ENCODE measurements around the gene ZNF219.

ZNF219 gene

GRCh38 chr14:21084998-21085853 is 13.2 kb downstream of the ZNF219 start:
- DNase-seq: peak in 1 of 2 donors; percentile 54

- no peak for DNase-seq
These were observed 14.1 kb downstream of the ZNF219 start for GRCh38 chr14:21084396-21084795.

- DNase-seq: no peak
These were observed 14.7 kb downstream of the ZNF219 start for GRCh38 chr14:21083565-21084325.

DNA sequence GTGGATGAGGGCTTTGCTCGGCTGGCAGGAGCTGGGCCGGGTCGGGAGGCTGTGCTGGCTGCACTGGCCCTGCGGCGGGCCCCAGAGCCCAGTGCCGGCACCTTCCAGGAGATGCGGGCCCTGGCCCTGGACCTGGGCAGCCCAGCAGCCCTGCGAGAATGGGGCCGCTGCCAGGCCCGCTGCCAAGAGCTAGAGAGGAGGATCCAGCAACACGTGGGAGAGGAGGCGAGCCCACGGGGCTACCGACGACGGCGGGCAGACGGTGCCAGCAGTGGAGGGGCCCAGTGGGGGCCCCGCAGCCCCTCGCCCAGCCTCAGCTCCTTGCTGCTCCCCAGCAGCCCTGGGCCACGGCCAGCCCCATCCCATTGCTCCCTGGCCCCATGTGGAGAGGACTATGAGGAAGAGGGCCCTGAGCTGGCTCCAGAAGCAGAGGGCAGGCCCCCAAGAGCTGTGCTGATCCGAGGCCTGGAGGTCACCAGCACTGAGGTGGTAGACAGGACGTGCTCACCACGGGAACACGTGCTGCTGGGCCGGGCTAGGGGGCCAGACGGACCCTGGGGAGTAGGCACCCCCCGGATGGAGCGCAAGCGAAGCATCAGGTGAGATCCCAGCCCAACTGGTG is 16.8 kb downstream of the ZNF219 start:
- no peak for DNase-seq

DNA sequence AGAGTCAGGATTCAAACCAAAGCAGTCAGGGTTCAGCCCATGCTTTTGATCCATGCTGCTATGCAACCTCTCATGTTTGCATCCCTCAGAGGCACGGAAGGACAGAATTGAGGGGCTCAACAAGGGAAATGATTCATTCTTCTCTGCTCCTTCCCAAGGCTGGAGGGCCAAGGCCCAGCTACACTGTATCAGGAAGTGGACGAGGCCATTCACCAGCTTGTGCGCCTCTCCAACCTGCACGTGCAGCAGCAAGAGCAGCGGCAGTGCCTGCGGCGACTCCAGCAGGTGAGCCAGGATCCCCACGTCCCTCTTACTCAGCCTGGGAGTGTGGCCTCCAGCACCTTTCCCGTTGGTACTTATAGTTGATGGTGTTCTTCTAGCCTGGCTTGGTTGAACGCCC is 19.7 kb downstream of the ZNF219 start:
- no peak for DNase-seq

GRCh38 chr14:21078287-21078686 is 20.2 kb downstream of the ZNF219 start:
- no peak for DNase-seq

GRCh38 chr14:21077672-21078071 is 20.8 kb downstream of the ZNF219 start:
- DNase-seq: no peak

- no peak for DNase-seq
These were observed 22.6 kb downstream of the ZNF219 start for GRCh38 chr14:21075719-21076437.

- no peak for DNase-seq
These were observed 23.8 kb downstream of the ZNF219 start for GRCh38 chr14:21074398-21075272.

DNA sequence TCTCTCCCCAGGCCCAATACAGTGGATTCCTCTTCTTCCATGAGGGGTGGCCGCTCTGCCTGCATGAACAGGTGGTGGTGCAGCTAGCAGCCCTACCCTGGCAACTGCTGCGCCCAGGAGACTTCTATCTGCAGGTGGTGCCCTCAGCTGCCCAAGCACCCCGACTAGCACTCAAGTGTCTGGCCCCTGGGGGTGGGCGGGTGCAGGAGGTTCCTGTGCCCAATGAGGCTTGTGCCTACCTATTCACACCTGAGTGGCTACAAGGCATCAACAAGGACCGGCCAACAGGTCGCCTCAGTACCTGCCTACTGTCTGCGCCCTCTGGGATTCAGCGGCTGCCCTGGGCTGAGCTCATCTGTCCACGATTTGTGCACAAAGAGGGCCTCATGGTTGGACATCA is 24.5 kb downstream of the ZNF219 start:
- DNase-seq: no peak

DNA sequence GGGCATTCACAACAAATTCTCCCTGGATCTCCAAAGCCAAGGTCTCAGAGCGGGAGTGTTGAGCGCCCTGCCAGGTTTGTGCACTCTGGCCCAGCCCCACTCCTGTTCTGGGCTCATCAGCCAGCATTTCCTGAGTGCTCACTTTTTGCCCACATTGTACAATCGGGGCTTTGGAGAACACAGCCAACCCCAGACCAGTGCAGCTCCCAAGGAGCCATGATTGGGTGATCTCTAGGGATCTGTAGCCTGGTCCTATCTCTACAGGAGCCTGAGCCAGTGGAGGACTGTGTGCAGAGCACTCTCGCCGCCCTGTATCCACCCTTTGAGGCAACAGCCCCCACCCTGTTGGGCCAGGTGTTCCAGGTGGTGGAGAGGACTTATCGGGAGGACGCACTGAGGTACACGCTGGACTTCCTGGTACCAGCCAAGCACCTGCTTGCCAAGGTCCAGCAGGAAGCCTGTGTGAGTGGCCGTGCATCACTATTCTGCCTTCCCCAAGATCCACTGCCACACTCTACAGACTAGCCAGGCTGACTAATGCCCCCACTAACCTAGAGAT is 25.6 kb downstream of the ZNF219 start:
- no peak for DNase-seq

- DNase-seq: peak in 1 of 2 donors; percentile 32
These were observed 26.4 kb downstream of the ZNF219 start for GRCh38 chr14:21072031-21072473.

DNA sequence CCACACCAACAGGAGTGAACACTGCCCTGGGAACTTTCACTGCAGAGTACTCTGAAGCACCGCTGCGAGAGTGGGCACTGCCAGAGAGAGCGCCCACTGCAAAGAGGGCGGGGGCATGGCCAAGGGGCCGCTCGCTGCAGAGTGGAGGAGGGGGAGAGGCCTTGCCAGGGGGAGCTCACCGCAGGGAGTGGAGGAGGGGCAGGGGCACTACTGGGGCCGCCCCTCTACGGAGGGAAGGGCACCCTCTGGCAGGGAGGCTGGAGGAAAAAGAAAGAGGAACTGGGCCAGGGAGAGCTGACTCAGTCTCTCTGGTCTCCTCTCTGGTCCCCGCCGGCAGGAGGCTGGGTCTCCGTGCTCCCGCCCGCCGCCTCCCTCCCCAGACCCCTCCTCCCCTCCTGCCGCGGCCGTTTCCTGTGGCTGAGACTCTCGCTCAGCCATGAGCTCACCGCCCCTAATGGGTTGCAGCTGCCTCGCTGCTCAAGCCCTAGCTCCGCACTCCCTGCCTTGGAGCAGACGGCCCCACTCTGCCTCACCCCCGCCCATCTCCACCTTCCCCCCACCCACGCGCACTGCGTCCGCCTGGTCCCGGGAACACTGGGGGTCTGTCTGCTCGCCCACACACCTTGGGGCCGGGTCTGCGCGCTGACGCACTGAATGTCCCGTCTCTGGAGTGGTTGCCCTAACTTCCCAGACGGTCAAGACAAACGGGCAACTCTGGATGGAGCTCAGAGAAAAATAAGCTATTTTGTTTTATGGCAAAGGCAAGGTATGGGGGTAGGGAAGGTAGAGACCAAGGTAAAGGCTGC is 27.0 kb downstream of the ZNF219 start:
- peak; percentile 56 to 76 for DNase-seq

DNA sequence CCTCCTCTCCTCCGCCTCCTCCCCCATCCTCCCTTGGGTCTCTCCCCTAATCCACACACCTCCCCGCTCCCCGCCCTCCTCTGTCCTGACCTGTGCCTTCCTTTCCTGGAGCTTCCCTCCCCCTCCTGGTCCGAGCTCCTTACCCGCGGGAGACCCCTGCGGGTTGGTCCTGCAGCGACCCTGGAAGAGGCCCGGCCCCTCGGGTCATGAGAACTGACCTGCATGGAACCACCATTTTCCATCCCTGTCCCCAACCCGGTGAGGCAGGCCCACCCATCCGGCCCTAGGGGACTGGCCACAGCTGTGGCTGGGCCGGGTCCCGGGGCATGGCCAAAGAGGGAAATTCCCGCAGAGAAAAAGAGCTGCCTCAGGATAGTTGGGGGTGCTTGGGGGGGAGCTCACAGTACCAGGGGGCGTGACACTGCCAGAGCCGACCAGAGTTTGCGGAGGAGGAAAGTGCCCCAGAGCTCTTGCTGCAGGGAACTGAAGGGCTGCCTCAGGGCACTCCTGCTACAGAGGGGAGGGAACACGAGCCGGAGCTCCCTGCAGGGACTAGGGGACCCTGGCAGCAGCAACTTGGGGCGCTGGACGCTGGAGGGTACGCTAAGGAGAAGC is 27.7 kb downstream of the ZNF219 start:
- DNase-seq: peak; percentile 34 to 40

DNA sequence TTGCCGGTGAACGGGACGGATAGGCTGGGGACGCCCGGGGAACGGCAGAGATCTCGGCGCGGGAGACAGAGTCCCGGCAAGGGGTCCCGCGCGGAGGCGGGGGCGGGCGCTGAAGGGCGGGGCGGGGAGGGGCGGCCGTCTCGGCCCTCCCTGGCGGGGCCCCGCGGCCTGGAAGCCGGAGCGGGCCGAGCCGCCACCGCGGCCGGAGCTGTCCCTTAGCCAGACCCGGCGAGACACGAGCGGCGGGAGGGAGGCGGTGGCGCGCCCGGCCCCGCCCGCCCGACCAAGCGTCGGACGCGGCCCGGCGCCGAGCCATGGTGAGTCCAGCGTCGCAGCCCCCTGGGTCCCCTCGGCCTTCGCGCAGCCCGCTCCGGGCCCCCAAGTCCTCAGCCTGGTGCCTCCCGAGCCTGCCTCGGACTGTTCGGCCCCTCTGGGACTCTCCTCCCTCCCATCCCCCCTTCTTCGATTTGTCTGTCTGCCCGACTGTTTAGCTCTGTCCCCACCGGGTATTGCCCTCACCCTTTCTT is 28.3 kb downstream of the ZNF219 start, which contains the start of gene ARHGEF40:
Gene ARHGEF40, plus strand, starts transcription at position 222 of the 527 bp plus-strand sequence. Its CDS starts 93 bp downstream, at position 315.
- DNase-seq: peak in 1 of 2 donors; percentile 47

- peak in 1 of 2 donors; percentile 42 for DNase-seq
These were observed 28.9 kb downstream of the ZNF219 start for GRCh38 chr14:21069388-21070082.

DNA sequence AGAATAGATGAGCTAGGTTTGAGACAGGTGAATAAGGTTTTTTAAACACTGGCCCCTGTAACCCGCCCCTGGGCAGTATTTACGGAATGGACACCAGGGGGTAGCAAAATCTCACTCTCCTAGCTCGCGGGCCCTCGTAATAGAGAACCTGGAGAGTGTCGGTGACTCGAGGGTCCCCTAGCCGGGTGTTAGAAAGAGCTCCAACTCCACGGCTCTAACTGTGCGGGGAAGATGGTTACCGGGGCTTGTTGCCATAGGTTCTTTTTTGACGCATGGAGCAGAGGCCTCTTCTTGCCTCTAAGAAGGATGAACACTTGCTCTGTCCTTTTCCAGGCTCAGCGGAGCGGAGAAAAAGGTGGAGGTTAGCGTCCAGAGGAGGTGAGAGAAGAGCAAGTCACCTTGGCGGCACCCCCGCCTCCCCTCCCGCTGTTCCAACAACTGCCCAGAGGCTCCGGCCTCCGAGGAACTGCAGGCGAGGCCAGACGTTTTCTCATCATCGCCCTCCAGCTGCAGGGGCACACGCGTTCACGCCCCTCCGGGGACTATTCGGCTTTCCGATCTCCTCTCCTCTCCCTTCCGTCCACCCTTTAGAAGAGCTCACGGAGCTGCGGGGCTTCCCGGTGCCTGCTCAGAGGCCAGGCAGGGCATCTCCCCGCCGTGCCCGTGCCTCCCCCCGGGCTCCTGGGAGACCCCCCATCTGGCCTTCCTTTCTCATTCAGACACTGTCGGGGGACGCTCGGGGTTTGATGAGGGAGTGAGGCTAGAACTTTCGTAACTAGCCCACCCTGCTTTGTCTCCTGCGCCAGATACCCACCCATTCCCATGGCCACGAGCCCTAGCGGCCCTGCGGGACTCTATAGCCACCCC is 29.7 kb downstream of the ZNF219 start:
- DNase-seq: peak; percentile 76 to 78

Measured in CD4-positive, alpha-beta T cell treated with Interleukin-4 for 1 hour (primary cell).